Tibial nerve (tissue), 4 donors: Measurements from ENCODE around the gene C2orf76. TPM values are rescaled to one million over a fixed set of nuclear protein-coding genes. Genes with fewer than 3 reads are reported as not detected.

ENCODE experiments used
- DNase-seq, 2 donors: peaks; one replicate each; pipeline ENCODE4 v3.0.0-alpha.2; 2019; ENCODE audit warnings: low spot score in 2 of 2
- H3K27ac ChIP-seq, 4 donors: fragments of 200-600 bp; sonication (generic) in 3 of 4; one replicate each; pipeline ENCODE4 v1.5.1; 2017 to 2019; ENCODE audit warnings: mild to moderate bottlenecking in 1 of 4
- H3K27me3 ChIP-seq, 2 donors: fragments of 200-600 bp; sonication (generic) in 1 of 2; one replicate each; pipeline versions ENCODE4 v1.5.1 to v1.6.0; 2017 to 2019
- H3K36me3 ChIP-seq, 3 donors: fragments of 200-600 bp; sonication (generic); one replicate each; pipeline ENCODE4 v1.5.1; 2018 to 2019
- H3K4me1 ChIP-seq, 4 donors: fragments of 200-600 bp; sonication (generic) in 3 of 4; one replicate each; pipeline ENCODE4 v1.5.1; 2017 to 2019
- H3K4me3 ChIP-seq, 4 donors: fragments of 200-600 bp; sonication (generic) in 3 of 4; one replicate each; pipeline ENCODE4 v1.5.1; 2017 to 2019; ENCODE audit warnings: mild to moderate bottlenecking in 1 of 4, moderate library complexity in 1 of 4
- H3K9me3 ChIP-seq, 4 donors: fragments of 200-600 bp; sonication (generic) in 3 of 4; one replicate each; pipeline ENCODE4 v1.5.1; 2017 to 2019
- CTCF ChIP-seq, 5 experiments: fragments of 200-600 bp in 3 of 5; fragments of 450-650 bp in 2 of 5; sonication (generic) in 3 of 5; IDR thresholded peaks; one replicate each; pipeline ENCODE4 v1.5.1; 2016 to 2019; ENCODE audit warnings: antibody characterized with exemption in 5 of 5, mild to moderate bottlenecking in 3 of 5, moderate library complexity in 2 of 5
- EP300 ChIP-seq, 2 donors: sonication (generic); formaldehyde crosslinking; IDR thresholded peaks; one replicate each; pipeline ENCODE4 v1.6.1; 2017; ENCODE audit warnings: antibody characterized with exemption in 2 of 2, mild to moderate bottlenecking in 1 of 2
- POLR2A ChIP-seq, 2 donors: fragments of 450-650 bp; IDR thresholded peaks; one replicate each; pipeline ENCODE4 v1.6.1; 2017; ENCODE audit warnings: antibody characterized with exemption in 2 of 2, mild to moderate bottlenecking in 2 of 2, moderate library complexity in 2 of 2
- WGBS, 2 donors: methylation state at CpG; one replicate each; pipeline ENCODE4 v1.1.5; 2018; 5-methylcytosine and 5-hydroxymethylcytosine counted together
- total RNA-seq, 4 donors: library from RNA; depleted of rRNA; stranded (reverse); fragments of >200 nt; gene quantifications; one replicate each; pipeline ENCODE4 v1.1.0, GENCODE V29; 2016

C2orf76 gene
- total RNA-seq, 4 donors from 2014 or later, result 1.4 to 14.2 (median 9.4) TPM

- 56 to 81% methylated on average over 4 of the region's 4 CpGs for WGBS, 2 donors
- TF ChIP-seq POLR2A (IDR thresholded peaks at IDR 0.05), result no peak
- no peak for TF ChIP-seq CTCF (IDR thresholded peaks at IDR 0.05)
- TF ChIP-seq EP300 (IDR thresholded peaks at IDR 0.05), result no peak
- H3K36me3 ChIP-seq, result no peaks in the 10 kb centered on the region
These were observed 16.2 kb downstream of the C2orf76 start for GRCh38 chr2:119350311-119350998.

GRCh38 chr2:119349289-119349688 lies 17.3 kb downstream of the C2orf76 start:
- DNase-seq, result no peak
- Histone ChIP-seq H3K27ac (no peak overlapping the region), H3K27me3 (no peaks in the 10 kb centered on the region), H3K4me1 (no peaks in the 10 kb centered on the region), H3K36me3 (no peaks in the 10 kb centered on the region), H3K4me3 (no peak overlapping the region), H3K9me3 (no peaks in the 10 kb centered on the region)
- WGBS, 2 donors, result 89 to 90% methylated on average over 6 of the region's 6 CpGs
- TF ChIP-seq POLR2A (IDR thresholded peaks at IDR 0.05) (no peak), EP300 (IDR thresholded peaks at IDR 0.05) (no peak), CTCF (IDR thresholded peaks at IDR 0.05) (no peak)

More at GRCh38 chr2:119350311-119350998, 16.2 kb downstream of the C2orf76 start:
- no peak overlapping the region for H3K27ac ChIP-seq
- DNase-seq, result no peak
- H3K4me3 ChIP-seq, result no peak overlapping the region
- H3K9me3 ChIP-seq, result no peaks in the 10 kb centered on the region
- no peaks in the 10 kb centered on the region for H3K4me1 ChIP-seq
- no peaks in the 10 kb centered on the region for H3K27me3 ChIP-seq

- H3K27ac ChIP-seq, result no peak overlapping the region
- H3K4me3 ChIP-seq, result no peak overlapping the region
- no peak for DNase-seq
- WGBS, 2 donors, result 81% methylated on average over 2 of the region's 2 CpGs
- H3K36me3 ChIP-seq, result peaks cover 0 to 19% (median 0%) of the 10 kb centered on the region in 3 donors
- no peaks in the 10 kb centered on the region for H3K4me1 ChIP-seq
- no peaks in the 10 kb centered on the region for H3K27me3 ChIP-seq
- no peaks in the 10 kb centered on the region for H3K9me3 ChIP-seq
- no peak for TF ChIP-seq EP300 (IDR thresholded peaks at IDR 0.05)
- no peak for TF ChIP-seq POLR2A (IDR thresholded peaks at IDR 0.05)
- no peak for TF ChIP-seq CTCF (IDR thresholded peaks at IDR 0.05)
These were observed 24.9 kb downstream of the C2orf76 start for GRCh38 chr2:119341684-119342083.

- H3K4me3 ChIP-seq, result no peak overlapping the region
- H3K4me1 ChIP-seq, result no peaks in the 10 kb centered on the region
- WGBS, 2 donors, result 93 to 97% methylated on average over 7 of the region's 7 CpGs
- DNase-seq, result no peak
- no peaks in the 10 kb centered on the region for H3K9me3 ChIP-seq
- peaks cover 0 to 37% (median 0%) of the 10 kb centered on the region in 3 donors for H3K36me3 ChIP-seq
- H3K27me3 ChIP-seq, result no peaks in the 10 kb centered on the region
- TF ChIP-seq POLR2A (IDR thresholded peaks at IDR 0.05), result no peak
- TF ChIP-seq EP300 (IDR thresholded peaks at IDR 0.05), result no peak
- no peak for TF ChIP-seq CTCF (IDR thresholded peaks at IDR 0.05)
- H3K27ac ChIP-seq, result no peak overlapping the region
These were observed 27.1 kb downstream of the C2orf76 start for GRCh38 chr2:119339562-119339923.

- Histone ChIP-seq H3K27me3 (no peaks in the 10 kb centered on the region), H3K9me3 (no peaks in the 10 kb centered on the region), H3K27ac (no peak overlapping the region), H3K4me1 (no peaks in the 10 kb centered on the region), H3K4me3 (no peak overlapping the region), H3K36me3 (peaks cover 0 to 40% (median 0%) of the 10 kb centered on the region in 3 donors)
- DNase-seq, result no peak
- 69 to 74% methylated on average over 6 of the region's 6 CpGs for WGBS, 2 donors
- no peak for TF ChIP-seq EP300 (IDR thresholded peaks at IDR 0.05)
- TF ChIP-seq CTCF (IDR thresholded peaks at IDR 0.05), result no peak
- no peak for TF ChIP-seq POLR2A (IDR thresholded peaks at IDR 0.05)
These were observed 27.6 kb downstream of the C2orf76 start for GRCh38 chr2:119338826-119339561.
